ENCODE results near the gene ZNF808. TPM values are rescaled to one million over a fixed set of nuclear protein-coding genes. Genes with fewer than 3 reads are reported as not detected.
"Not testable (repeated sequence)": the region's sequence is repeated elsewhere in the genome, so short reads cannot be mapped to it uniquely, and the experiment has no call there.

The ZNF808 gene
- total RNA-seq, 2 donors from 2014 or later, result 13.7 to 24.5 TPM

GRCh38 chr19:52532480-52532879 lies 5.0 kb downstream of the ZNF808 start:
- Histone ChIP-seq H3K9me3 (no peaks in the 10 kb centered on the region), H3K4me1 (ENCODE audit: control insufficient read depth in 1 of 2, low read depth in 2 of 2) (peaks cover 18 to 23% of the 10 kb centered on the region in 2 donors), H3K27ac (no peak overlapping the region), H3K4me3 (no peak overlapping the region), H3K36me3 (no peaks in the 10 kb centered on the region), H3K27me3 (replicated peaks; ENCODE audit: insufficient read depth) (no peaks in the 10 kb centered on the region)
- DNase-seq (ENCODE audit: low spot score), result no peak
- no peak for TF ChIP-seq CTCF (IDR thresholded peaks at IDR 0.05)
- no peak for ATAC-seq (ENCODE audit: insufficient number of reproducible peaks, low FRiP score, low read depth)

- DNase-seq (ENCODE audit: low spot score) (no peak), ATAC-seq (ENCODE audit: insufficient number of reproducible peaks, low FRiP score, low read depth) (no peak)
- TF ChIP-seq CTCF (IDR thresholded peaks at IDR 0.05), result no peak
- Histone ChIP-seq H3K36me3 (no peaks in the 10 kb centered on the region), H3K27me3 (replicated peaks; ENCODE audit: insufficient read depth) (no peaks in the 10 kb centered on the region), H3K27ac (peak overlapping the region in 1 of 2 donors; percentile 83), H3K9me3 (no peaks in the 10 kb centered on the region), H3K4me1 (ENCODE audit: control insufficient read depth in 1 of 2, low read depth in 2 of 2) (peaks cover 9 to 16% of the 10 kb centered on the region in 2 donors), H3K4me3 (no peak overlapping the region)
These were observed 6.4 kb downstream of the ZNF808 start for GRCh38 chr19:52533901-52534300.

GRCh38 chr19:52535385-52535770 lies 7.9 kb downstream of the ZNF808 start:
- not testable (repeated sequence) for H3K27me3 ChIP-seq (replicated peaks; ENCODE audit: insufficient read depth); H3K9me3 ChIP-seq; DNase-seq (ENCODE audit: low spot score); H3K36me3 ChIP-seq; ATAC-seq (ENCODE audit: insufficient number of reproducible peaks, low FRiP score, low read depth)
- Histone ChIP-seq H3K4me3 (peak overlapping the region; percentile 77), H3K4me1 (ENCODE audit: control insufficient read depth in 1 of 2, low read depth in 2 of 2) (peaks cover 9 to 16% of the 10 kb centered on the region in 2 donors), H3K27ac (peak overlapping the region; percentile 76 to 83)

- H3K36me3 ChIP-seq, result no peaks in the 10 kb centered on the region
- TF ChIP-seq CTCF (IDR thresholded peaks at IDR 0.05), result peak; percentile 37
- H3K27ac ChIP-seq, result peak overlapping the region; percentile 76 to 83
- peaks cover 9 to 16% of the 10 kb centered on the region in 2 donors for H3K4me1 ChIP-seq (ENCODE audit: control insufficient read depth in 1 of 2, low read depth in 2 of 2)
- DNase-seq (ENCODE audit: low spot score), result peak; percentile 76
- peak; percentile 81 for ATAC-seq (ENCODE audit: insufficient number of reproducible peaks, low FRiP score, low read depth)
- H3K27me3 ChIP-seq (replicated peaks; ENCODE audit: insufficient read depth), result no peaks in the 10 kb centered on the region
- no peaks in the 10 kb centered on the region for H3K9me3 ChIP-seq
- H3K4me3 ChIP-seq, result peak overlapping the region; percentile 77
These were observed 8.4 kb downstream of the ZNF808 start for GRCh38 chr19:52535771-52536447.

- no peaks in the 10 kb centered on the region for H3K36me3 ChIP-seq
- no peaks in the 10 kb centered on the region for H3K27me3 ChIP-seq (replicated peaks; ENCODE audit: insufficient read depth)
- peak overlapping the region; percentile 76 to 83 for H3K27ac ChIP-seq
- peaks cover 9 to 16% of the 10 kb centered on the region in 2 donors for H3K4me1 ChIP-seq (ENCODE audit: control insufficient read depth in 1 of 2, low read depth in 2 of 2)
- no peaks in the 10 kb centered on the region for H3K9me3 ChIP-seq
- peak overlapping the region; percentile 77 for H3K4me3 ChIP-seq
- ATAC-seq (ENCODE audit: insufficient number of reproducible peaks, low FRiP score, low read depth) (no peak), DNase-seq (ENCODE audit: low spot score) (no peak)
- no peak for TF ChIP-seq CTCF (IDR thresholded peaks at IDR 0.05)
These were observed 9.0 kb downstream of the ZNF808 start for GRCh38 chr19:52536448-52536800.

- not testable (repeated sequence) for DNase-seq (ENCODE audit: low spot score); H3K36me3 ChIP-seq; H3K27ac ChIP-seq; H3K27me3 ChIP-seq (replicated peaks; ENCODE audit: insufficient read depth); H3K9me3 ChIP-seq; ATAC-seq (ENCODE audit: insufficient number of reproducible peaks, low FRiP score, low read depth); H3K4me3 ChIP-seq
- peaks cover 9 to 16% of the 10 kb centered on the region in 2 donors for H3K4me1 ChIP-seq (ENCODE audit: control insufficient read depth in 1 of 2, low read depth in 2 of 2)
These were observed 11.3 kb downstream of the ZNF808 start for GRCh38 chr19:52538815-52539214.

GRCh38 chr19:52541176-52541575 lies 13.7 kb downstream of the ZNF808 start:
- not testable (repeated sequence) for H3K27ac ChIP-seq; H3K4me3 ChIP-seq; H3K4me1 ChIP-seq (ENCODE audit: control insufficient read depth in 1 of 2, low read depth in 2 of 2); ATAC-seq (ENCODE audit: insufficient number of reproducible peaks, low FRiP score, low read depth); H3K27me3 ChIP-seq (replicated peaks; ENCODE audit: insufficient read depth); DNase-seq (ENCODE audit: low spot score); H3K9me3 ChIP-seq
- H3K36me3 ChIP-seq, result peaks cover 27% of the 10 kb centered on the region

Measured in thoracic aorta (tissue), 2 donors.